Parathyroid adenoma (tissue), 2 donors: Measurements from ENCODE around the gene AGBL3.
"Not testable (repeated sequence)": the region's sequence is repeated elsewhere in the genome, so short reads cannot be mapped to it uniquely, and the experiment has no call there.

ENCODE experiments used
- H2AFZ ChIP-seq: fragments of 300-600 bp; sonication (generic); one replicate; pipeline ENCODE4 v1.7.0; 2017; ENCODE audit warnings: antibody characterized with exemption, mild to moderate bottlenecking
- H3K27ac ChIP-seq: fragments of 300-600 bp; sonication (generic); one replicate; pipeline ENCODE4 v1.7.0; 2017
- H3K27me3 ChIP-seq: fragments of 300-600 bp; sonication (generic); one replicate; pipeline ENCODE4 v1.7.0; 2017; ENCODE audit warnings: low read length; ENCODE audit not compliant: control insufficient read depth, insufficient read depth
- H3K36me3 ChIP-seq: fragments of 300-600 bp; sonication (generic); one replicate; pipeline ENCODE4 v1.7.0; 2017; ENCODE audit warnings: low read length; ENCODE audit not compliant: control insufficient read depth, insufficient read depth
- H3K4me1 ChIP-seq: fragments of 300-600 bp; sonication (generic); one replicate; pipeline ENCODE4 v1.7.0; 2017; ENCODE audit warnings: control low read depth
- H3K4me2 ChIP-seq: fragments of 300-600 bp; sonication (generic); one replicate; pipeline ENCODE4 v1.7.0; 2017; ENCODE audit warnings: low read length
- H3K4me3 ChIP-seq: fragments of 300-600 bp; sonication (generic); one replicate; pipeline ENCODE4 v1.7.0; 2017; ENCODE audit warnings: low read depth, low read length
- H3K79me2 ChIP-seq: fragments of 300-600 bp; sonication (generic); one replicate; pipeline ENCODE4 v1.7.0; 2017; ENCODE audit warnings: control low read depth
- H3K9ac ChIP-seq: fragments of 300-600 bp; sonication (generic); one replicate; pipeline ENCODE4 v1.7.0; 2017; ENCODE audit warnings: mild to moderate bottlenecking
- H3K9me3 ChIP-seq: fragments of 300-600 bp; sonication (generic); one replicate; pipeline ENCODE4 v1.7.0; 2017; ENCODE audit warnings: low read length; ENCODE audit not compliant: control insufficient read depth
- TF ChIP-seq, protein P1 (sequence below): fragments of 300-600 bp; sonication (generic); IDR thresholded peaks from one replicate; pipeline ENCODE4 v1.7.0; 2017; ENCODE audit warnings: antibody characterized with exemption, mild to moderate bottlenecking
- donor health status: primary hyperparathyroidism.

The AGBL3 gene

DNA sequence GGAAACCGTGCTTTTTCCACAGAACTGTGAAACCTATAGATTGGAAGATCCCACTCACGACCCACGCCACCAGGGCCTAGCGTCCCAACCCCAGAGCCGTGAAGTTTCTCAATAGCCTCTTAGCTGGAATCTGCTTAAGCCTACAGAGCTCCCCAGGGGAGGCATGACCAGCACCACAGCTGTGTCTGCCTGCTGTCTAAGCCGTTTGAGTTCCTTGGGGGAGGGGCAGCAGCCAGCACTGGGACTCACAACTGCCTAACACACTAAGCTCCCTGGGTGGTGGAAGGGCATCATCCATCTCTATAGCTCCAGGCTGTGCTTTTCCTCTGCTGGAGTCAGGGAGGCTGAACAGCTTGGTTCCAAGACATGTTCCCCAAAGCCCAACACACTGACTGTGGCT lies 135.6 kb downstream of the AGBL3 start:
- Histone ChIP-seq H2AFZ (no peak overlapping the region), H3K9me3 (no peaks in the 10 kb centered on the region), H3K36me3 (no peaks in the 10 kb centered on the region), H3K27ac (no peak overlapping the region), H3K4me3 (no peak overlapping the region), H3K4me2 (no peak overlapping the region), H3K9ac (no peak overlapping the region), H3K27me3 (no peaks in the 10 kb centered on the region), H3K79me2 (no peaks in the 10 kb centered on the region), H3K4me1 (no peaks in the 10 kb centered on the region)
- TF ChIP-seq, protein P1, sequence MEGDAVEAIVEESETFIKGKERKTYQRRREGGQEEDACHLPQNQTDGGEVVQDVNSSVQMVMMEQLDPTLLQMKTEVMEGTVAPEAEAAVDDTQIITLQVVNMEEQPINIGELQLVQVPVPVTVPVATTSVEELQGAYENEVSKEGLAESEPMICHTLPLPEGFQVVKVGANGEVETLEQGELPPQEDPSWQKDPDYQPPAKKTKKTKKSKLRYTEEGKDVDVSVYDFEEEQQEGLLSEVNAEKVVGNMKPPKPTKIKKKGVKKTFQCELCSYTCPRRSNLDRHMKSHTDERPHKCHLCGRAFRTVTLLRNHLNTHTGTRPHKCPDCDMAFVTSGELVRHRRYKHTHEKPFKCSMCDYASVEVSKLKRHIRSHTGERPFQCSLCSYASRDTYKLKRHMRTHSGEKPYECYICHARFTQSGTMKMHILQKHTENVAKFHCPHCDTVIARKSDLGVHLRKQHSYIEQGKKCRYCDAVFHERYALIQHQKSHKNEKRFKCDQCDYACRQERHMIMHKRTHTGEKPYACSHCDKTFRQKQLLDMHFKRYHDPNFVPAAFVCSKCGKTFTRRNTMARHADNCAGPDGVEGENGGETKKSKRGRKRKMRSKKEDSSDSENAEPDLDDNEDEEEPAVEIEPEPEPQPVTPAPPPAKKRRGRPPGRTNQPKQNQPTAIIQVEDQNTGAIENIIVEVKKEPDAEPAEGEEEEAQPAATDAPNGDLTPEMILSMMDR: no peak

DNA sequence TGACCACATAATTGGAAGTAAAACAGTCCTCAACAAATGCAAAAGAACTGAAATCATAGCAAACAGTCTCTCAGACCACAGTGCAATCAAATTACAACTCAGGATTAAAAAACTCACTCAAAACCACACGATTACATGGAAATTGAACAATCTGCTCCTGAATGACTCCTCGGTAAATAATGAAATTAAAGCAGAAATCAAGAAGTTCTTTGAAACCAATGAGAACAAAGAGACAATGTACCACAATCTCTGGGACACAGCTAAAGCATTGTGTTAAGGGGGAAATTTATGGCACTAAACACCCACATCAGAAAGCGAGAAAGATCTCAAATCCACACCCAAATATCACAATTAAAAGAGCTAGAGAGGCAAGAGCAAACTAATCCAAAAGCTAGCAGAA lies 138.3 kb downstream of the AGBL3 start:
- H3K9me3 ChIP-seq, H3K79me2 ChIP-seq, H3K4me2 ChIP-seq, H3K4me1 ChIP-seq, H3K4me3 ChIP-seq, H3K9ac ChIP-seq, H2AFZ ChIP-seq, H3K36me3 ChIP-seq, H3K27ac ChIP-seq, H3K27me3 ChIP-seq: not testable (repeated sequence)

DNA sequence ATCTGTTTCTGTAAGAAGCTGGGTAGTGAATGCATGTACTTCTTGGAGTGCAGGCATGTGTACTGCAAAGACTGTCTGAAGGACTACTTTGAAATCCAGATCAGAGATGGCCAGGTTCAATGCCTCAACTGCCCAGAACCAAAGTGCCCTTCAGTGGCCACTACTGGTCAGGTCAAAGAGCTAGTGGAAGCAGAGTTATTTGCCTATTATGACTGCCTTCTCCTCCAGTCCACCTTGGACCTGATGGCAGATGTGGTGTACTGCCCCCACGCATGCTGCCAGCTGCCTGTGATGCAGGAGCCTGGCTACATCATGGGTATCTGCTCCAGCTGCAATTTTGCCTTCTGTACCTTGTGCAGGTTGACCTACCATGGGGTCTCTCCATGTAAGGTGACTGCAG lies 142.6 kb downstream of the AGBL3 start:
- H3K9me3 ChIP-seq: no peaks in the 10 kb centered on the region
- no peak overlapping the region for H3K4me2 ChIP-seq
- no peak overlapping the region for H3K9ac ChIP-seq
- H3K4me3 ChIP-seq: no peak overlapping the region
- no peaks in the 10 kb centered on the region for H3K27me3 ChIP-seq
- no peaks in the 10 kb centered on the region for H3K36me3 ChIP-seq
- H3K4me1 ChIP-seq: no peaks in the 10 kb centered on the region
- no peaks in the 10 kb centered on the region for H3K79me2 ChIP-seq
- H2AFZ ChIP-seq: no peak overlapping the region
- TF ChIP-seq, protein P1: no peak
- no peak overlapping the region for H3K27ac ChIP-seq

DNA sequence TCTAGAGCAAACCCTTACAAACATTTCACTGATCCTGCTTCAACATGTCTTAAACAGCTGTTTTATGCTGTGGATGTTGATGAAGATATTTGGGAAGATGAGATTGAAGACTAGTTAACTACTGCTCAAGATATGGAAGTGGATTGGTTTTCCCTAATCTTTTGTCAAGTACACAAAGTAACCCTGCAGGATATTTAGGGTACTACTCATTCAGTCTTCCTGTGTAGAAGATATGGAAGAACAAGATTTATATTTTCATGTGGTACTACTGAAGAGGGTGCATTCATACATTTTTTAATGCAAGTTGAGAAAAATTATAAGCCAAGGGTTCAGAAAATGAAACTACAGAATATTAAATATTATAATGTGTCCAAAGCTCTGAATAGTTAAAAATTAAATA lies 143.3 kb downstream of the AGBL3 start:
- TF ChIP-seq, protein P1: no peak
- no peak overlapping the region for H3K27ac ChIP-seq

DNA sequence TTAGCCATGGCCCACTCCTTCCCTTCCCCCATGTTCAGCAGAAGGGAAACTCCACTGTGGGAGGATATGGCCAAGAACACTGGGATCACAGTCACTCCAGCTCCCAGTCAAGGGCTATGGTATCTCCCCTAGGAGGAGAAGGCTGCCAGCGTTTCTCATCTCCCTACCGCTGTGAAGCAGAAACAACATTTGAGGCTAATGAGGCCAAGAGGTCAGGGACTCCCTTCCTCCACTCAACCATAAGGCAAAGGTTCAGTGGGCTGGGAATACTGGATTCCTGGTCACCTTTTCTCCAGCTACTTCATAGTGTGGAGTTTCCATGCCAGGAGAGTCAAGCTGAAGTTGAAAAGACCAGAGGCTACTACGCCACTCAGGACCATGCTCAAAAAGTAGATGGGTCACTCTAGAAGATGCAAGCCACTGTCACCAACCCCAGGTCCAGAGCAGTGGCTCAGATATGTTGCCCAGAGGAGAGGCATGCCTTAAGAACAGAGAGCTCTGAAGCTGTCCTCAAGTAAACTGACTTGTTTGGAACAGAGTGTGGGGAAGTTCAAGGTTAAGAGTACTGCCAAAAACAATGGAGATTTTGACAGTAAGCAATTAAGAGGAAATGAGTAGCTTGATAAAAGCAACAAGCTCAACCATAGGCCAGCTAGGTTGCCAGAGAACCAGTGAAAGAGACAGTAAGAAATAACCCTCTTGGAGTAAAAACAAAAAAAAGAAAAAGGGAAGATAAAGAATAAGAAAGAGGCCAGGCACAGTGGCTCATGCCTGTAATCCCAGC lies 157.8 kb downstream of the AGBL3 start:
- no peaks in the 10 kb centered on the region for H3K27me3 ChIP-seq
- H3K4me3 ChIP-seq: no peak overlapping the region
- H3K4me2 ChIP-seq: no peak overlapping the region
- no peak overlapping the region for H2AFZ ChIP-seq
- no peaks in the 10 kb centered on the region for H3K79me2 ChIP-seq
- H3K9me3 ChIP-seq: no peaks in the 10 kb centered on the region
- TF ChIP-seq, protein P1: no peak
- H3K4me1 ChIP-seq: peaks cover 5% of the 10 kb centered on the region
- no peak overlapping the region for H3K9ac ChIP-seq
- no peak overlapping the region for H3K27ac ChIP-seq
- H3K36me3 ChIP-seq: no peaks in the 10 kb centered on the region

More for the DNA sequence above, 143.3 kb downstream of the AGBL3 start:
- Histone ChIP-seq H3K79me2 (no peaks in the 10 kb centered on the region), H3K4me3 (no peak overlapping the region), H3K27me3 (no peaks in the 10 kb centered on the region), H3K9ac (no peak overlapping the region), H3K9me3 (no peaks in the 10 kb centered on the region), H2AFZ (no peak overlapping the region), H3K36me3 (no peaks in the 10 kb centered on the region), H3K4me1 (no peaks in the 10 kb centered on the region), H3K4me2 (no peak overlapping the region)
